ENCODE results near the gene S100A16.

Gene S100A16

GRCh38 chr1:153606194-153606593, 6.7 kb downstream of the S100A16 start:
- H3K4me1 ChIP-seq = peaks cover 0 to 44% (median 24%) of the 10 kb centered on the region in 4 donors
- no peak overlapping the region for H3K4me3 ChIP-seq
- intact Hi-C loops (cut with DNase I; ENCODE audit: low total_unique reads) = no loop called here
- peaks cover 13 to 32% (median 17%) of the 10 kb centered on the region in 3 donors for H3K36me3 ChIP-seq
- H3K27ac ChIP-seq = no peak overlapping the region
- TF ChIP-seq CTCF (IDR thresholded peaks at IDR 0.05) = no peak
- no peak for DNase-seq
- no peaks in the 10 kb centered on the region for H3K9me3 ChIP-seq
- H3K27me3 ChIP-seq = no peaks in the 10 kb centered on the region

- no peak for TF ChIP-seq CTCF (IDR thresholded peaks at IDR 0.05)
Measured at GRCh38 chr1:153602749-153603148, 10.2 kb downstream of the S100A16 start.

GRCh38 chr1:153599847-153600246, 13.1 kb downstream of the S100A16 start:
- Histone ChIP-seq H3K27me3 (no peaks in the 10 kb centered on the region), H3K4me3 (no peak overlapping the region), H3K36me3 (no peaks in the 10 kb centered on the region), H3K4me1 (no peaks in the 10 kb centered on the region), H3K9me3 (no peaks in the 10 kb centered on the region), H3K27ac (no peak overlapping the region)
- TF ChIP-seq CTCF (IDR thresholded peaks at IDR 0.05) = no peak
- intact Hi-C loops (cut with DNase I; ENCODE audit: low total_unique reads) = no loop called here
- DNase-seq = no peak

More at GRCh38 chr1:153602749-153603148, 10.2 kb downstream of the S100A16 start:
- H3K4me1 ChIP-seq = peaks cover 0 to 10% (median 2%) of the 10 kb centered on the region in 4 donors
- intact Hi-C loops (cut with DNase I; ENCODE audit: low total_unique reads) = no loop called here
- H3K9me3 ChIP-seq = no peaks in the 10 kb centered on the region
- H3K36me3 ChIP-seq = peaks cover 13 to 29% (median 17%) of the 10 kb centered on the region in 3 donors
- H3K27me3 ChIP-seq = no peaks in the 10 kb centered on the region
- H3K4me3 ChIP-seq = no peak overlapping the region
- H3K27ac ChIP-seq = no peak overlapping the region
- no peak for DNase-seq

- no peak for TF ChIP-seq CTCF (IDR thresholded peaks at IDR 0.05)
- no peaks in the 10 kb centered on the region for H3K27me3 ChIP-seq
- intact Hi-C loops (cut with DNase I; ENCODE audit: low total_unique reads) = no loop called here
- DNase-seq = no peak
- H3K4me1 ChIP-seq = no peaks in the 10 kb centered on the region
- no peaks in the 10 kb centered on the region for H3K36me3 ChIP-seq
- H3K4me3 ChIP-seq = no peak overlapping the region
- H3K9me3 ChIP-seq = no peaks in the 10 kb centered on the region
- no peak overlapping the region for H3K27ac ChIP-seq
Measured at GRCh38 chr1:153598309-153599172, 14.4 kb downstream of the S100A16 start.

- no peak for DNase-seq
- intact Hi-C loops (cut with DNase I; ENCODE audit: low total_unique reads) = no loop called here
- TF ChIP-seq CTCF (IDR thresholded peaks at IDR 0.05) = no peak
Measured at GRCh38 chr1:153597206-153597605, 15.7 kb downstream of the S100A16 start.

More at GRCh38 chr1:153597206-153597605, 15.7 kb downstream of the S100A16 start:
- Histone ChIP-seq H3K27ac (no peak overlapping the region), H3K4me1 (no peaks in the 10 kb centered on the region), H3K36me3 (no peaks in the 10 kb centered on the region), H3K4me3 (no peak overlapping the region), H3K27me3 (no peaks in the 10 kb centered on the region), H3K9me3 (no peaks in the 10 kb centered on the region)
